Mammary epithelial cell (primary cell): ENCODE results near the gene SLC4A3.

Source experiments
- EZH2 ChIP-seq: IDR thresholded peaks from 2 replicates; pipeline ENCODE4 v1.6.1; 2012; ENCODE audit warnings: low read length, inconsistent platforms, borderline replicate concordance
- TF ChIP-seq, protein P1 (sequence below), 2 donors: IDR thresholded peaks in 1 of 2; conservative IDR thresholded peaks in 1 of 2; 2 replicates each; pipeline ENCODE4 v1.5.1; 2011 to 2012; ENCODE audit warnings: inconsistent platforms in 2 of 2, low read length in 2 of 2, mild to moderate bottlenecking in 2 of 2, control low read depth in 1 of 2, low read depth in 1 of 2; ENCODE audit not compliant: insufficient read depth in 1 of 2; ENCODE audit errors: extremely low read depth in 1 of 2

DNA sequence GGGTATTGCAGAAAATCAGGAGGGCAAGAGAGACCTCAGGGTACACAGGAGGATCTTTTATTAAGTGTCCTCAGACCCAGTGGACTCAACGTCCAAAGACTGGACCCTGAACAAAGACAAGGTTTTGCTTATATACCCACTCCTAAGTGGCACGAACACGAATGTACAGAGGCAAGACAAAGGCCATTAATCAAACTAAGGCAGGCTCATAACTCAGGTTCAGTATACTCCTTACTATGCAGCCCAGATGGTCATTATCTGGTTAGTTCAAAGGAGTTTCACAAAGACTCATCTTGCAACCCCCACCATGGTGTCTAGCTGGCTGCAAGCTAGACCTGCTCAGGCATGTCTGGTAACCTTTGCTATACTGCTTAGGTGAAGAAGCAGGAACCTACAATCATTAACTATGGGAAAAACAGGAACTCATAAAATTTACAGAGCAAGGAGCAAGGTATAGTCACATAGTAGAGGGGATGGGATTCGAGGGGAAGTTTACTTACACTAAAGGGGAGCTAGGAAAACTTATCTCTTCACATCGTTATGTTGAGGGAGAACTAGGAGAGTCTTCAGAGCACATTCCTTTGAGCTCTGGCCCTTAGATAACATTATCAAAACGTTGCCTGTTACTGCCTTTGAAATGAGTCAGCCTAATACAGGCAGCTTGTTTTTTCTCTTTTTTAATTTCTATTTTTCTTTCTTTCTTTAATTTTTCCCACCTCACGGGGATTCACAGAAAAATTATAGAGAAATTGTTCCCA is 33.9 kb downstream of the SLC4A3 start:
- TF ChIP-seq, protein P1, sequence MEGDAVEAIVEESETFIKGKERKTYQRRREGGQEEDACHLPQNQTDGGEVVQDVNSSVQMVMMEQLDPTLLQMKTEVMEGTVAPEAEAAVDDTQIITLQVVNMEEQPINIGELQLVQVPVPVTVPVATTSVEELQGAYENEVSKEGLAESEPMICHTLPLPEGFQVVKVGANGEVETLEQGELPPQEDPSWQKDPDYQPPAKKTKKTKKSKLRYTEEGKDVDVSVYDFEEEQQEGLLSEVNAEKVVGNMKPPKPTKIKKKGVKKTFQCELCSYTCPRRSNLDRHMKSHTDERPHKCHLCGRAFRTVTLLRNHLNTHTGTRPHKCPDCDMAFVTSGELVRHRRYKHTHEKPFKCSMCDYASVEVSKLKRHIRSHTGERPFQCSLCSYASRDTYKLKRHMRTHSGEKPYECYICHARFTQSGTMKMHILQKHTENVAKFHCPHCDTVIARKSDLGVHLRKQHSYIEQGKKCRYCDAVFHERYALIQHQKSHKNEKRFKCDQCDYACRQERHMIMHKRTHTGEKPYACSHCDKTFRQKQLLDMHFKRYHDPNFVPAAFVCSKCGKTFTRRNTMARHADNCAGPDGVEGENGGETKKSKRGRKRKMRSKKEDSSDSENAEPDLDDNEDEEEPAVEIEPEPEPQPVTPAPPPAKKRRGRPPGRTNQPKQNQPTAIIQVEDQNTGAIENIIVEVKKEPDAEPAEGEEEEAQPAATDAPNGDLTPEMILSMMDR (conservative IDR thresholded peaks at IDR 0.05 in 1 of 2, IDR thresholded peaks at IDR 0.05 in 1 of 2; ENCODE audit: extremely low read depth in 1 of 2, insufficient read depth in 1 of 2, low read depth in 1 of 2, low read length in 2 of 2), result no peak
- no peak for TF ChIP-seq EZH2
